H9 (cell line): ENCODE data around the gene H6PD. TPM values are rescaled to one million over a fixed set of nuclear protein-coding genes. Genes with fewer than 3 reads are reported as not detected.

Source experiments
- DNase-seq: peaks from one replicate; pipeline ENCODE4 v3.0.0-alpha.2; 2017
- H2AFZ ChIP-seq: one replicate; pipeline ENCODE4 v1.6.1; 2013; ENCODE audit warnings: mild to moderate bottlenecking, low read length, control low read depth, moderate library complexity
- H2AK5ac ChIP-seq: 2 replicates; pipeline ENCODE4 v1.6.1; 2013; ENCODE audit warnings: low read length, control low read depth, mixed read lengths; ENCODE audit not compliant: insufficient read length
- H2BK120ac ChIP-seq: one replicate; pipeline ENCODE4 v1.6.1; 2013; ENCODE audit warnings: low read depth, mild to moderate bottlenecking, low read length, control low read depth, inconsistent platforms; ENCODE audit not compliant: poor library complexity, severe bottlenecking
- H2BK12ac ChIP-seq: 2 replicates; pipeline ENCODE4 v1.6.1; 2013; ENCODE audit warnings: low read length, control low read depth, mixed read lengths, low read depth; ENCODE audit not compliant: insufficient read length
- H2BK15ac ChIP-seq: 2 replicates; pipeline ENCODE4 v1.6.1; 2013; ENCODE audit warnings: low read depth, low read length, control low read depth
- H2BK20ac ChIP-seq: one replicate; pipeline ENCODE4 v1.6.1; 2013; ENCODE audit warnings: low read depth, mild to moderate bottlenecking, low read length, control low read depth, inconsistent platforms; ENCODE audit not compliant: poor library complexity, severe bottlenecking
- H2BK5ac ChIP-seq: 2 replicates; pipeline ENCODE4 v1.6.1; 2013; ENCODE audit warnings: low read length, control low read depth, mixed read lengths; ENCODE audit not compliant: insufficient read length
- H3K14ac ChIP-seq: 2 replicates; pipeline ENCODE4 v1.6.1; 2013; ENCODE audit warnings: low read length, control low read depth; ENCODE audit not compliant: insufficient read depth
- H3K18ac ChIP-seq: 2 replicates; pipeline ENCODE4 v1.6.1; 2013; ENCODE audit warnings: low read depth, mild to moderate bottlenecking, mixed read lengths, low read length, control low read depth; ENCODE audit not compliant: insufficient read length
- H3K23ac ChIP-seq: 2 replicates; pipeline ENCODE4 v1.6.1; 2013; ENCODE audit warnings: low read length, control low read depth, mixed read lengths, low read depth; ENCODE audit not compliant: insufficient read length
- H3K23me2 ChIP-seq: 2 replicates; pipeline ENCODE4 v1.6.1; 2013; ENCODE audit warnings: low read depth, mild to moderate bottlenecking, mixed read lengths, low read length, control low read depth; ENCODE audit not compliant: insufficient read length, poor library complexity, severe bottlenecking
- H3K27ac ChIP-seq: 2 replicates; pipeline ENCODE4 v1.5.1; 2013; ENCODE audit warnings: low read length, control low read depth, mixed read lengths, low read depth; ENCODE audit not compliant: insufficient read length
- H3K27me3 ChIP-seq: 2 replicates; pipeline ENCODE4 v1.6.1; 2013; ENCODE audit warnings: low read length, control low read depth, inconsistent platforms; ENCODE audit not compliant: insufficient read depth
- H3K4ac ChIP-seq: 2 replicates; pipeline ENCODE4 v1.6.1; 2013; ENCODE audit warnings: low read depth, mild to moderate bottlenecking, control low read depth, inconsistent platforms, low read length, moderate library complexity
- H3K4me1 ChIP-seq: 2 replicates; pipeline ENCODE4 v1.6.1; 2013; ENCODE audit warnings: low read length, control low read depth, inconsistent platforms; ENCODE audit not compliant: insufficient read depth
- H3K4me2 ChIP-seq: 2 replicates; pipeline ENCODE4 v1.6.1; 2013; ENCODE audit warnings: low read length, control low read depth, mixed read lengths; ENCODE audit not compliant: insufficient read length, insufficient read depth
- H3K56ac ChIP-seq: 2 replicates; pipeline ENCODE4 v1.6.1; 2013; ENCODE audit warnings: low read depth, mild to moderate bottlenecking, mixed read lengths, low read length, control low read depth; ENCODE audit not compliant: insufficient read length
- H3K79me1 ChIP-seq: 2 replicates; pipeline ENCODE4 v1.6.1; 2013; ENCODE audit warnings: low read depth, mild to moderate bottlenecking, moderate library complexity, low read length, control low read depth, inconsistent platforms; ENCODE audit not compliant: insufficient read depth, poor library complexity, severe bottlenecking
- H3K79me2 ChIP-seq: 2 replicates; pipeline ENCODE4 v1.6.1; 2013; ENCODE audit warnings: low read length, control low read depth, inconsistent platforms; ENCODE audit not compliant: insufficient read depth
- H3K9ac ChIP-seq: 2 replicates; pipeline ENCODE4 v1.6.1; 2013; ENCODE audit warnings: low read length, control low read depth, mixed read lengths; ENCODE audit not compliant: insufficient read length; ENCODE audit errors: extremely low read depth
- H3K9me3 ChIP-seq: one replicate; pipeline ENCODE4 v1.6.1; 2013; ENCODE audit warnings: low read depth, low read length, inconsistent platforms; ENCODE audit not compliant: control insufficient read depth
- H3T11ph ChIP-seq: one replicate; pipeline ENCODE4 v1.6.1; 2013; ENCODE audit warnings: mild to moderate bottlenecking, low read length, control low read depth, inconsistent platforms
- H4K20me1 ChIP-seq: one replicate; pipeline ENCODE4 v1.6.1; 2013; ENCODE audit not compliant: control insufficient read depth, insufficient read length, insufficient read depth
- H4K5ac ChIP-seq: 2 replicates; pipeline ENCODE4 v1.6.1; 2013; ENCODE audit warnings: low read depth, mild to moderate bottlenecking, mixed read lengths, low read length, control low read depth; ENCODE audit not compliant: insufficient read length
- H4K8ac ChIP-seq: replicated peaks from 2 replicates; pipeline ENCODE4 v1.6.1; 2013; ENCODE audit warnings: low read length, control low read depth, mixed read lengths, low read depth; ENCODE audit not compliant: insufficient read length
- H4K91ac ChIP-seq: 2 replicates; pipeline ENCODE4 v1.6.1; 2013; ENCODE audit warnings: low read depth, mild to moderate bottlenecking, moderate library complexity, mixed read lengths, low read length, control low read depth; ENCODE audit not compliant: insufficient read length
- H3K27ac Mint-ChIP-seq, 3 experiments: 2 replicates in 2 of 3; 3 replicates in 1 of 3; pipeline ENCODE4 v1.8.0; 2020 to 2021; ENCODE audit warnings: mixed read lengths in 3 of 3, mild to moderate bottlenecking in 1 of 3, moderate library complexity in 1 of 3
- H3K27me3 Mint-ChIP-seq: 2 replicates; pipeline ENCODE4 v1.8.0; 2021; ENCODE audit warnings: low read depth, mild to moderate bottlenecking, moderate library complexity, mixed read lengths
- H3K36me3 Mint-ChIP-seq, 3 experiments: 2 replicates in 2 of 3; 3 replicates in 1 of 3; pipeline ENCODE4 v1.8.0; 2020 to 2021; ENCODE audit warnings: low read depth in 3 of 3, mixed read lengths in 3 of 3; ENCODE audit not compliant: insufficient read depth in 1 of 3
- H3K4me1 Mint-ChIP-seq, 2 experiments: 2 replicates each; pipeline ENCODE4 v1.8.0; 2020; ENCODE audit warnings: mixed read lengths in 2 of 2
- H3K4me3 Mint-ChIP-seq, 2 experiments: 2 replicates in 1 of 2; 3 replicates in 1 of 2; pipeline ENCODE4 v1.8.0; 2020 to 2021; ENCODE audit warnings: mild to moderate bottlenecking in 2 of 2, mixed read lengths in 2 of 2, moderate library complexity in 1 of 2
- H3K9me3 Mint-ChIP-seq, 2 experiments: 2 replicates in 1 of 2; 3 replicates in 1 of 2; pipeline ENCODE4 v1.8.0; 2020; ENCODE audit warnings: mild to moderate bottlenecking in 2 of 2, mixed read lengths in 2 of 2, moderate library complexity in 1 of 2
- WGBS: extraction: QIAGEN DNeasy Blood & Tissue Kit; methylation state at CpG from one replicate; pipeline ENCODE4 v1.1.7; 2013; ENCODE audit warnings: missing lambda C conversion rate, low lambda C conversion rate, mixed read lengths; ENCODE audit not compliant: insufficient read length; ENCODE audit errors: extremely low coverage; 5-methylcytosine and 5-hydroxymethylcytosine counted together
- total RNA-seq: library from RNA; stranded (reverse); gene quantifications from 2 replicates; pipeline ENCODE4 v1.2.1, GENCODE V29; 2021
- TF ChIP-seq, protein P1 (sequence below): fragments of 200-600 bp; sonication (generic); conservative IDR thresholded peaks from 3 replicates; pipeline ENCODE4 v1.8.0; 2021; ENCODE audit warnings: antibody characterized with exemption, mild to moderate bottlenecking

The H6PD gene
- total RNA-seq, 1 experiment from 2014 or later: 7.9 TPM

DNA sequence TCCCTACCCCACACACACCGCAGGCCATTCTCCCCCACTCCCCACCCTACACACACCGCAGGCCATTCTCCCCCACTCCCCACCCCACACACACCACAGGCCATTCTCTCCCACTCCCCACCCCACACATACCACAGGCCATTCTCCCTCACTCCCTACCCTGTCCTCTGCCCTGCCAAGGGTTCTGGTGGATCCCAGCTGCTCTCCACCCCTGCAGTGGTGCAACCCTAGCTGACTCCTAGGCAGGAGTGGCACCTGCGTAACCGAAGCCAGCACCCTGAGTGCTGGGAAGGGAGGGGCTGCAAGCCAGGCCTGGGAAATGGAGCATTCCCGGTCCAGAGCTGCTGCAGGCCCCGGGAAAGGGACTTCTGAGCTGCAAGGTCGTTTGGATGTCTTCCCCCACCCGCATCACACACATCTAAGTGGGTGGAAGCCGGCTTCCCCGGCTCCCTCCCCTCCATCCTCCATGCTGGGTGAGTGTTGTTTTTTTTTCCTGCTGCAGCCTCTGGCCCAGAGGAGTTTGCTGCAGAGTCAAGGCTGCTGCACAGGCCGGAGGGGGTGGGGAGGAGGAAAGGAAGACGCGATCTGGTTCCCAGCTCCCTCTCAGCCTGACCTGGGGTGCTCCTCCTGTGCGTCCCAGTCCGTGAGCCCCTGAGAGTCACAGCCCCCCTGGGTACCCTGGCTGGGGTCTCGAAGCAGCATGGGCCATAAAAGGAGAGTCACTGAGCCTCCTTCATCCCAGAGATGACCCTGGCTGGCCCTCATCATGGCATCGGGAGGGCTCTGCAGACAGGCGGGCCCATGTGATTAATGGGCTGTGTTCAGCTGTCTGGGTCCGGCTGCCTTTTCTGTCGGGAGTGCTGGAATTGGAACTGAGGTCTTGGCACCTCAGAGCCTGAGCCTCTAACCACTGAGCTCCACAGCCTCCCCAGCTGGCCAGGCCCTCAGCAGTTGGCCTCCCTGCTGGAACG, 16.1 kb downstream of the H6PD start:
- Histone ChIP-seq H2BK15ac (no peak overlapping the region), H2BK12ac (no peak overlapping the region), H3K9ac (no peak overlapping the region), H4K20me1 (no peaks in the 10 kb centered on the region), H2AFZ (no peak overlapping the region), H2AK5ac (no peak overlapping the region), H3K23me2 (peaks cover 4% of the 10 kb centered on the region), H2BK120ac (no peak overlapping the region), H2BK20ac (no peak overlapping the region), H4K5ac (no peak overlapping the region), H2BK5ac (no peak overlapping the region), H3K4me2 (no peak overlapping the region), H4K8ac (no peak overlapping the region), H3K79me1 (no peaks in the 10 kb centered on the region), H3K23ac (no peak overlapping the region), H3K4me1 (peaks cover 7% of the 10 kb centered on the region), H3K9me3 (no peaks in the 10 kb centered on the region), H3T11ph (no peak overlapping the region), H3K27me3 (no peaks in the 10 kb centered on the region), H3K18ac (no peak overlapping the region), H3K27ac (no peak overlapping the region), H3K4ac (no peak overlapping the region), H4K91ac (no peak overlapping the region), H3K14ac (no peak overlapping the region), H3K79me2 (no peaks in the 10 kb centered on the region), H3K56ac (no peak overlapping the region)
- H3K27ac Mint-ChIP-seq: no peak overlapping the region; a peak in 1 of 7 replicates
- TF ChIP-seq, protein P1, sequence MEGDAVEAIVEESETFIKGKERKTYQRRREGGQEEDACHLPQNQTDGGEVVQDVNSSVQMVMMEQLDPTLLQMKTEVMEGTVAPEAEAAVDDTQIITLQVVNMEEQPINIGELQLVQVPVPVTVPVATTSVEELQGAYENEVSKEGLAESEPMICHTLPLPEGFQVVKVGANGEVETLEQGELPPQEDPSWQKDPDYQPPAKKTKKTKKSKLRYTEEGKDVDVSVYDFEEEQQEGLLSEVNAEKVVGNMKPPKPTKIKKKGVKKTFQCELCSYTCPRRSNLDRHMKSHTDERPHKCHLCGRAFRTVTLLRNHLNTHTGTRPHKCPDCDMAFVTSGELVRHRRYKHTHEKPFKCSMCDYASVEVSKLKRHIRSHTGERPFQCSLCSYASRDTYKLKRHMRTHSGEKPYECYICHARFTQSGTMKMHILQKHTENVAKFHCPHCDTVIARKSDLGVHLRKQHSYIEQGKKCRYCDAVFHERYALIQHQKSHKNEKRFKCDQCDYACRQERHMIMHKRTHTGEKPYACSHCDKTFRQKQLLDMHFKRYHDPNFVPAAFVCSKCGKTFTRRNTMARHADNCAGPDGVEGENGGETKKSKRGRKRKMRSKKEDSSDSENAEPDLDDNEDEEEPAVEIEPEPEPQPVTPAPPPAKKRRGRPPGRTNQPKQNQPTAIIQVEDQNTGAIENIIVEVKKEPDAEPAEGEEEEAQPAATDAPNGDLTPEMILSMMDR: no peak
- WGBS: no CpG with 5 or more reads among the region's 21 CpGs
- H3K4me1 Mint-ChIP-seq: peaks cover 36 to 64% of the 10 kb centered on the region in 2 experiments
- no peak for DNase-seq
- no peaks in the 10 kb centered on the region; a peak in 1 of 7 replicates for H3K36me3 Mint-ChIP-seq
- no peaks in the 10 kb centered on the region for H3K27me3 Mint-ChIP-seq
- peak overlapping the region in 1 of 2 experiments; percentile 14; a peak in 2 of 5 replicates for H3K4me3 Mint-ChIP-seq
- H3K9me3 Mint-ChIP-seq: no peaks in the 10 kb centered on the region
